NCI-H2227 treated with DMSO at 0.1 percent for 48 hours (cell line): ENCODE data around the gene SS18L1.

ENCODE experiments used
- DNase-seq: peaks from one replicate; lab custom pipeline; 2025; lab: John Stamatoyannopoulos, UW

Gene SS18L1

DNA sequence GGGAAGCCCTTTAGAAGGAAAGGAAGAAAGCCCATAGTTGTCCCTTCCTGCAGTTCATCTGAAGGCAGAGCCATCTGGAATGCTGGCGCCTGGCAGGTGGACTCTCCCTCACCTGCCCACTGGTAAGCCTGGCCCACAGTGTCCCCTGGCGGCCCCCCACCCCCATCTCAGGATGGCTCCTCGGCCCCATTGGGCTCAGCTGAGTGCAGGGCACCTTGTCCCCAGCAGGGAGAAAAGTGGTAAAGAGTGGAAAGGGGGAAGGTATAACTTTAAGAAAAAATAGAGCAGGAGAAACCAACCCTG, 12.6 kb downstream of the SS18L1 start:
- no peak for DNase-seq

DNA sequence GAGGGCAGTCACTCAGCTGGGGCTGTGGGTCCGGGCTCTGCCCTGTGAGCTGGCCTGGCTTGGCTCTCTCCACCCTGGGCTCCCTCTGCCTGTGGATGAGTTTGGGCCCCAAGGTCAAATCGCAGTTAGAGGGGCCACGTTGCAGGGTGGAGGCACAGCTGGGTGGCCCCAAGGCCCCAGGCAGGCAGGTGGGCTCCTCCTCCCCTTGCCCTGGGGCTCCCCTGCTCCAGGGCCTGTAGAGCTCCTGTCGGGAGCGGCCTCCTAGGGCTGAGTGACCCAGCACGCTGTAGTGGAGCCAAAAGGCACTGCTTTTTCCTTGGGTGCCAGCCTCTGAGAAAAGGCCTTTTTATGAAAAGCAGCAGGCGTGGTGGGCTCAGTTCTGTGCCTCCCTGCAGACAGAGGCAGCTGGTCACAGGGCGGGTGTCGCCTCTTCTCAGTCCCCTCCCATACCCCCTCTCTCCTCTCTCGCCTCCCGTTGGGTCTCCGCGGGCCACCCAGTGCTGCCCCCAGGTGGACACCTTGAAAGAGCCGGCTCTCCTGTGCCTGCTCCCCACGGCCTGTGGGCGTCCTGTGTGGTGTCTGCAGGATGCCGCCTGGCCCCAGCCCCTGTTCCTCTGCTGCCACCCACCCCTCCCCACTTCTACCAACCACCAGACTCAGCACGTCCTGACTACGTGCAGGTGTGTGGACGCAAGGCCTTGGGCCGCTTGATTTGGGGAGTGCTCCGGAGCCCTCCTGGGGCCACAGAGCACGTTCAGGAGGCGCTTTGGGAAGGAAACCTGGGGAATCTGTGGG, 13.2 kb downstream of the SS18L1 start:
- no peak for DNase-seq

DNA sequence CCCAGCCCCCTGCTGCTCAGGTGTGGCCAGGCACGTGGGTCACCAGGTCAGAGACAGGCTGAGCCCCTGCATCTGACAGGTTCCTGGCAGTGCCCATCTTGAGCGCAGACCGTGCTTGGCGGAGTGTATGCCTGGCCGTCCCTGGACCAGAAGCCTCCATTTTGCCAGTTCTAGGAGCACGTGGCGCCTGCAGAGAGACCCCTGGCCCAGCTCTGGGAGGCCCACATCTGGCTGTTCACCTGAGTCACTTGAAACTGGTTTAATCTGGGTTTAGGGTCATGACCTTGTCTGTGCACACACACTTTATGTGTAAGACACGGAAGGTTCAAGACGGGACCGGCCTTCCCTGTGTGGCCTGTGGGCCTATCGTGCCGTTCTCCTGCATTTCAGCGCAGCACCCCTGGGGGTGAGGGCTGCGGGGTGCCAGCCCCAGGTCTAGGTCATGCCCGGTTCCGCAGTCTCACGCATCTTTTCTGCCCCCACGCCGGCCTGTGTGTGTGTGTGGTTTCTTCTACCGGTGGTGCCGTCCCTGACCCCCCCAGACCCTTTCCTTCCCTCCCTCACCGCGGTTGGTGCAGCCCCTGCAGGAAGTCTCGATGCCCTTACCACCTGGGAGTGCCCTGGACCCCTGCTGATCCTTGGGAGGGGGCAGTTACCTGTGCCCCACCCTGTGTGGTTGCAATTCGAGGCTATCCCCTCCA, 14.0 kb downstream of the SS18L1 start:
- DNase-seq = no peak

DNA sequence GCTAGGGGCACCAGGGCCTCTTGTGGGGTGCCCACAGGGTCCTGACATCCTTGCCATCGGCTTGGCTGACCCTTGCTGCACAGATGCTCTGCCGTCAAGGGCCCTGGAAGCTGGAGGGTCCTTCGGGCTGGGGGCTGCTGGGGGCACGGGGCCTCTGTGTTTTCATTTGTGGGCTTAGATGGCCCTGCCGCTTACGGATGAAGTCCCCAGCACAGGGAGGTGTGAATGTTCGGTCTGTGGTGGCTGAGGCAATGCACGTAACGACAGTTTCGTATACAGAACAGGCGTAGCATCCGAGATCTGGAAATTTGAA, 14.5 kb downstream of the SS18L1 start:
- no peak for DNase-seq

DNA sequence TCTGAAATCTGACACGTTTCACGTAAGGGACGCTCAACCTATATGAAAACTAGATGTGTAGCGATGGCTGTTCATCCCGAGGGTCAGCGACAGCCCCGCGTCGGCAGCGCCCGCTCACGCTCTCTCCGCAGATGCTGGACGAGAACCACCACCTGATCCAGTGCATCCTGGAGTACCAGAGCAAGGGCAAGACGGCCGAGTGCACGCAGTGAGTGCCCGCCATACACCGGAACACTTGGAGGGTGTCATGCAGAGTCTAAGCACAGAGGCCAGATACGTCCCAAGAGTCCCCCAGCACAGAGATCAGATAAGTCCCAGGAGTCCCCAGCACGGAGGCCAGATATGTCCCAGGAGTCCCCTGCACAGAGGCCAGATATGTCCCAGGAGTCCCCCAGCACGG, 15.0 kb downstream of the SS18L1 start:
- no peak for DNase-seq

DNA sequence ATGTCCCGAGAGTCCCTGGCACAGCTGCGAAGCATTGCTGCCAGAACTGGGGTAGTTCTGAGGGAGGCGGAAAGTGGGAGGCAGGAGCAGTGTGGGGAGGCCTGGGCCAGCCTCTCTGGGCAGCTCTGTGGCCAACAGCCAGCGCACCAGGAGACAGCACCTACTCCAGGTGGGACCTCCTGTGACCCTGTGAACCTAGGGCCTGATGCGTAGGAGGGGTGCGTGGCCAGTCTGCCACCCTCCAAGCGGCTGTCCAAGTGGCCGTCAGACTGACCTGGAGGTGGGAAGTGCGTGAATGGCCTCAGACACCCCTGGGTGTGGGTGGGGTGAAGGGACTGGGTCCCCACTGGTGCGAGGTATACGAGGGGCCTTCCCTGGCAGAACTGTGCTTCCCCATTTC, 15.5 kb downstream of the SS18L1 start:
- DNase-seq = no peak

DNA sequence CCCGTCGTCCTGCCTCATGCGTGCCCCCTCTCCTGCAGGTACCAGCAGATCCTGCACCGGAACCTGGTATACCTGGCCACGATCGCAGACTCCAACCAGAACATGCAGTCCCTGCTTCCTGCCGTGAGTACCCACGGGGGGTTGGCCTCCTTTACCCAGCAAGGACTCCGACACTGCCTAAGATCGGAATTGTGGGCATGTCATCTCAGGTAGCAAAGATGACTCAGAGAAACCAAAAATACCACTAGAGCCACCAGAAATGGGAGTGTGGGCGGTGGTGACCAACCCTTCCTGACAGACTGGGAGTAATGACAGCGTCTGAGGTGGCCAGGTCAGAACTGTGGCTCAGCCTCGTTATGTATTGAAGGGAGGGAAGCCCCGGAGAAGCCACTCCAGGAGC, 16.3 kb downstream of the SS18L1 start:
- no peak for DNase-seq

DNA sequence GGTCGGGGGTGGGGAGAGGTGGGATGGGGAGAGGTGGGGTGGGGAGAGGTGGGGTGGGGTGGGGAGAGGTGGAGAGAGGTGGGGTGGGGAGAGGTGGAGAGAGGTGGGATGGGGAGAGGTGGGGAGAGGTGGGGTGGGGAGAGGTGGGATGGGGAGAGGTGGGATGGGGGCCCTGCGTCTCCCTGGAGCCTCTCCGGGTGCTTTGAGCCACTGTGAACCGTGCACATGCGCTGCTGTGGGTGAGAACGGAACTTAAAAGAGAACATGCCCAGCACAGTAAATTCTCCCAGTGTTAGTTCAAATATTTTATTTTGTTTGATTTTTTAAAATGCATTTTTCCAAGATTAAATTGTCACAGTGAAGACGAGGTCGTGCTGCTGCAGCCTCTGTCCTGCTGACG, 16.7 kb downstream of the SS18L1 start:
- no peak for DNase-seq

DNA sequence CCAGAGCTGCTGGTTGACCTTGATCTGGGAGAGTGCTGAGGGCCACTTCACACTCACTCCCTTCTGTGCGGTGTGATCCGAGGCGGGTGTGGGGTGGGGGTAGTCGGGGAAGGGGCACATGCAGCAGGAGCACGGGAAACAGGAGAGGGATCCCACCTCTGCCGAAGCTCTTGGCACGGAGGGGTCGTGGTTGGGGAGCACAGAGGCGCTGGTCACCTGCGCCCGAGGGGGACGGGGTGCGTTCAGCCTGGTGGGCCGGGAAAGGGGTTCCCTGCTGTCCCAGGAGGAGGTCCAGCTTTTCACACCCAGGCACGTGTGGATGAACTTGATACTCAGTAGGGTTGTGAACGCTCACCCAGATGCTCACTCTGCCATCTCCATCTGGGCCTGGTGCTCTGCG, 17.3 kb downstream of the SS18L1 start:
- no peak for DNase-seq

DNA sequence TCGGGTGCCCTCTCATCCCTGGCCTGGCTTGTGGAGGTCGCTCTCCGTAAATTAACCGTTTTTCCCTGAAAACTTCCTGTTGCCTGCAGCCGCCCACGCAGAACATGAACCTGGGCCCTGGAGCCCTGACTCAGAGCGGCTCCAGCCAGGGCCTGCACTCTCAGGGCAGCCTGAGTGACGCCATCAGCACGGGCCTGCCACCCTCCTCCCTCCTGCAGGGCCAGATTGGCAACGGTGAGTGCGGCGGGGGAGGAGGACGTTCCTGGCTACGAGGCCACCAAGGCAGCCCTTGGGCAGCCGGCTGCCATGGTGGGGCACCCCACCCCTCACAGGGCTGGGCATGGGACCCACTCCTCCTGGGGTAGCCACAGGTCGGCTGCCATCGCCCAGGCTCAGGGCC, 17.8 kb downstream of the SS18L1 start:
- no peak for DNase-seq

DNA sequence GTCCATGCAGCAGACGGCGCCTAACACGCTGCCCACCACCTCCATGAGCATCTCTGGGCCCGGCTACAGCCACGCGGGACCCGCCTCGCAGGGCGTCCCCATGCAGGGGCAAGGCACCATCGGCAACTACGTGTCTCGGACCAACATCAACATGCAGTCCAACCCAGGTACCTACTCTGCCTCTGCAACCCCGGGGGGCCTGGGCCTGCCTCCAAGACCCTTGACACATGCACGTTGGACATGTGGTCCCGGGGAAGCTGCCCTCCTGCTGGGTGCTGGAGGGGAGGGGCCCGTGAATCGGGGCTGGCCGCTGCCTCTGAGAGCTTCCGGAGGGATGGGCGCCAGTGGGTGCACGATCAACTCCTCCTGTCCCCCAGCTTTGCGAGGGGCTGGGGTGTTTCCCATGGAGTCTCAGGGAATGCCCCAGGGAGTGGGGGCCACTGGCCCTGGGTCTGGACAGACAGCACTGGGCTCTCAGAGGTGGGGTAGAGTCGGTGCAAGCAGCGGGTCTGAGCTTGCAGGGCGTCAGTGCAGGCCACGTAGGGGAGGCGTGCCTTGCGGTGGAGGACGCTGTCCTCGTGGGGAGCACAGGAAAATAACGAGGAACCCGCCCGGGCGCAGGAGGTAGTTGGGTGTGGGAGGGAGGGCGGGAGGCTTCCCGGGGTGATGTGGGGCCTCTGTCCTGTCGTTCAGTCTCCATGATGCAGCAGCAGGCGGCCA, 19.4 kb downstream of the SS18L1 start:
- DNase-seq = no peak

DNA sequence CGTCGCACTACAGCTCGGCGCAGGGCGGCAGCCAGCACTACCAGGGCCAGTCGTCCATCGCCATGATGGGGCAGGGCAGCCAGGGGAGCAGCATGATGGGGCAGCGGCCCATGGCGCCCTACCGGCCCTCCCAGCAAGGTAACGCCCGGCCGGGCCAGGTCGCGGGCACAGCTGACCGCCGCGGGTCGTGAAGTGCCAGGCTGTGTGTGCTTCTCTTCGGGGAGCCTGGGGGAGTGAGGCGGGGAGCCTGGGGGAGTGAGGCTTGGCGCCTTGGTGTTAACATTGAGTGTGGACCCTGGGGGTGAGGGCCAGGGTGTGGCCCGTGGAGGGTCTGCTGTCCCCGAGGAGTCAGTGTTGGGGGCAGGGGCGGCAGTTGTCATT, 19.9 kb downstream of the SS18L1 start:
- no peak for DNase-seq

DNA sequence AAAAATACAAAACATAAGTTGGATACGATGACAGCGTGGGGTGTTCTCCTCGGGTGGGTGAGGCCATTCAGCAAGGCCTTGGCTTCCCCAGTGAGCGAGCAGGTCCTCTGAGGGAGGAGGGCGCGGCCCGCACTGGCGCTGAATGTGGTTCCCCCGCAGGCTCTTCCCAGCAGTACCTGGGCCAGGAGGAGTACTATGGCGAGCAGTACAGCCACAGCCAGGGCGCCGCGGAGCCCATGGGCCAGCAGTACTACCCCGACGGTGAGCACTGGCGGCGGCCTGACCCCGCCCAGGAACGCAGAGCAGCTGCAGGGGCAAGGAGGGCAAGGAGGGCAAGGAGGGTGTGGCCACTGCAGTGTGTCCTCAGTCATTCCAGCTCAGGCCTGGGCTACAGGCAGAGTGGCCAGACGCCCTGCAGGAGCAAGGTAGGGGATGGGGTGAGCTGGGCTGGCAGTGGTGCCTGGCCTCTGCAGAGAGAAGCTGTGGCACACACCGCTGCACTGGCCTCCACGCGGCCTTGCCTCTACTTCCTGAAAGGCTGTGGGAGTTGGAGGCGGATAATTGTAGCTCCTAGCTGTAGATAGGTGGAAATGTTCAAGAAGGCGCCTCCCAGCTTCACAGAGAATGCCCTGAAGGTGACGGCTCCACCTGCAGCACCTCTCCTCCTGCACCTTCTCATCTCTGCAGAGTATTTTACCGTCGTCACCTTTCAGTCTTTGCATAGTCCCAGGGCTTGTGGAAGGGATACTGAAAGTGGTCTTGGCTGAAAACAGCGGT, 20.6 kb downstream of the SS18L1 start:
- no peak for DNase-seq

DNA sequence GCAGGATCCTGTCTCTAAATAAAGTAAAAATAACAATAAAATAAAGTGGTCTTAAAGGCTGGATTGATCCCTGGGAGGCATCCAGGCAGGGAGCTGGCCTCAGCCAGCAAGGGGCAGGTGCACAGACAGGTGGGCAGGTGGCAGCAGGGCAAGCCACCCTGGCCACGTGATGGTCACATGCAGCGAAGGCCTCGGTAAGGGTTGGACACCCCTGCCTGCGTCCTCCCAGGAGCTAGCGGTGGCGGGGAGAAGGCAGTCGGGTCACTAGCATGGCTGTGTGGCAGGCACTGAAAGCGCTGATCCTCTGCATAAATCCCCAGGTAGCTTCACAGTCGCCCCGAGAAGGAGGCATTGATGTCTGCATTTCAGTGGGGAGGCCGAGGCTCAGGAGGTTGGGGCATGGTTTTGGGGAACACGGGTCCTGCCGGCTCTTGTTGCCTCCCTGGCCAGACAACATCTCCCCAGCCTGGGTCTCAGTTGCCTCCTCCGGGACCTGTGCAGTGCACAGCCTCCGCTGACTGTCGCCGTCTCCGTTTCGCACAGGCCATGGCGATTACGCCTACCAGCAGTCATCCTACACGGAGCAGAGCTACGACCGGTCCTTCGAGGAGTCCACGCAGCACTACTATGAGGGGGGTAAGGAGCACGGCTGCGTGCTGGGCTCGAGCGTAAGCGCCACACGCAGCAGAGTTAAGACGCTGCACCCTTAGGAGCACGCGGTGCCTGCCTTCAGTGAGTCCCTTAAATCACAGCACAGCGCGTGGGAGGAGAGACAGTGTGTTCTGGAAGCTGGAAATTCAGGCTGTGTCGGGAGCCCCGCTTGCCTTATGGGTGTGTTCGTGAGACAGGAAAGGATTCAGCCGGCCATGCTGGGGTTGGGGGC, 21.6 kb downstream of the SS18L1 start:
- no peak for DNase-seq

DNA sequence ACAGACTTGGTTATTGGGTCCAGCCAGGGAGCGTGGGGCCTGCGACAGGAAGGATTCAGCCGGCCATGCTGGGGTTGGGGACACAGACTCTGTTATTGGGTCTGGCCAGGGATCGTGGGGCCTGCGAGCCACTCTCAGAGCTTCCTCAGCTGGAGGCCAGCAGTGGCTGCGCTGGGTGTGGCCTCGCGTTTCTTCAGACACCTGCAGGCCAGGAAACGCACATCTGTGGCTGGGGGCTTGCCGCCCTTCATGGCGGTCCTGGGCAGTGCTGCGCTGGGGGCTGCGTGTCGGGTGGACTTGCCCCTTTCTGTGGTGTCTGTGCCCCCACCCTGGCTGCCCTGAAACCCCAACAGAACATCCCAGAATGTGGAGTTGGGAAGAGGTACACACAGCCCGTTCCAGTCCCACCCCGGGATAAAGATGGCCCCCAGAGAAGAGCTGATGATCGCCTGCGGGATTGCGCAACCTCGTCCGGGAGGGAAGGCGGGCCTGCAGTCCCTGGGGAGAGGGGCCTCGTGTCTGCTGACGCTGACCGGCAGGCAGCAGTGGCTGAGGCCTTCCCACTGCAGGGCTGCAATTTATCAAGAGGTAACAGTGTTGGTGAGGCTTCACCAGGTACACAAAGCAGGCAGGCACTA, 22.3 kb downstream of the SS18L1 start:
- DNase-seq = no peak

DNA sequence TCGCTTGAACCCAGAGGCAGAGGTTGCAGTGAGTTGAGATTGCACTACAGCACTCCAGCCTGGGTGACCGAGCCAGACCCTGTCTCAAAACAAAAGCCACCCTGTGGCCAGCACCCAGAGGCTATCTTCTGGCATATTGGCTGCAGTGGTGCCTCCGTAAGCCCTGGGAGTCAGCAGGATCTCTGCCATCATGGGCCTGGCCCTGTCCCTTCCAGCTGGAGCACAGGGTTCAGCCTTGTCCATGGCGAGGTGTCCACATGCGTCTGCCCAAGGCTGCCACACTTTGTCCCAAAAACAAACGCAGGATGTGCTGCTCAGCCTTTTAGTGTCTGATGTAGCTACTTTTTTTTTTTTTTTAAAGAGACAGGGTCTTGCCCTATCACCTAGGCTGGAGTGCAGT, 23.9 kb downstream of the SS18L1 start:
- DNase-seq = no peak

DNA sequence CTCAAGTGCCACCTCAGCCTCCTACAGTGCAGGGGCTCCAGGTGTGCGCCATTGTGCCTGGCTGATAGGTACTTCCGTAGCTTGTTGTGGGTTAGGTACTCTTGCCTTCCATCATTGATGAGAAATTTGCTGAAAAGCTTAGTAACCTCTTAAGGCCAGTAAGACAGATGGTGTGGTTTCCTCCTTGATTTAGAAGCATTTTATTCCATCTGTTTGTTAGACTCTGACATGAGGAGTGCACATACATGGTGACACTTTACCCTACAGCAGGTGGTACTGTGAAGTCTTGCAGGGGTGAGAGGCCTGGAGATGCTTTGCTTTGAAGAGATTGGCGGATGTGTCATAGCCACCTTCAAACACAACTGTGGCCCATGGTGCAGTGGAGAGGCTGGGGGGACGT, 24.5 kb downstream of the SS18L1 start:
- DNase-seq = no peak

DNA sequence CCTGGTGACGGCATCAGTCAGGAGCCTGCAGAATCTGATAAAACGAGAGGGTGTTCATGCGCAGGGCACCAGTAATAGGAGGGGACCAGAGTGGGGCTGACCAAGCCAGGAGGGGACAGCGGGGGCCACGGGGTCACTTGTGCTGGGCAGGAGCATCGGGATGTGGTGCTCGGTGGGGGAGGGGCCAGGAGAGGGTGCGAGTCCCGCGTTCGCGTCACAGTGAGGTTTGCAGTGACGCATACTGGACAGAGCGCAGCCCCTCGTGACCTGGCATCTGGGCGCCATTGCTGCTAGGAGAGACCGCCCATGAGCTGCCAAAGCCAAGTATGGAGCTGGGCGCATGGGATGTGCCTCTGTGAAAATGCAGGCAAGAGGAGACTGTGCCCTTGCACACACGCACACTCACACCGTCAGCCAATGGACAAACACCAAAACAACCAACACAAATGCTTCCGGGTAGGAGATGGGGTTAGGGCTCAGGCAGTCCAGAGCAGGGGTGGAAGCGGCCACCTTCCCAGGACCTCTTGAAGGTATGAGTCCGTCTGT, 25.4 kb downstream of the SS18L1 start:
- no peak for DNase-seq

DNA sequence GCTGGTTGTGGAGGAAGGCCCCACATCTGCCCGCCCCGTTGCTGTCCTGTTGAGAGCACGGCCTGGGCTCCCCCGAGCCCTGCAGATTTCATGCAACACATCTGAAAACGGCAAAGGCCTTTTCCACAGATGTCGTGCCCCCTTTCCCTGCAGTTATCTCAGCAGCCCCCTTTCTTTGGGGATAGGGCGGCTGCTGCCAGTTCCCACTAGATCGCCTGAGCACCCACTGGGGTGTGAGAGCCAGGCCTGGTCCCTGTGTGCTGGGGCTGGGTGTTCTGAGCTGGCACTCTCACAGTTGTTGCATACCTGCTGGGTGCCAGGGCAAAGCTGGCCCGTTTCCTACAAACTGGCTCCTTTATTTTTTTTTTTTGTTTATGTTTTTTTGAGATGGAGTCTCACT, 27.0 kb downstream of the SS18L1 start:
- DNase-seq = no peak

DNA sequence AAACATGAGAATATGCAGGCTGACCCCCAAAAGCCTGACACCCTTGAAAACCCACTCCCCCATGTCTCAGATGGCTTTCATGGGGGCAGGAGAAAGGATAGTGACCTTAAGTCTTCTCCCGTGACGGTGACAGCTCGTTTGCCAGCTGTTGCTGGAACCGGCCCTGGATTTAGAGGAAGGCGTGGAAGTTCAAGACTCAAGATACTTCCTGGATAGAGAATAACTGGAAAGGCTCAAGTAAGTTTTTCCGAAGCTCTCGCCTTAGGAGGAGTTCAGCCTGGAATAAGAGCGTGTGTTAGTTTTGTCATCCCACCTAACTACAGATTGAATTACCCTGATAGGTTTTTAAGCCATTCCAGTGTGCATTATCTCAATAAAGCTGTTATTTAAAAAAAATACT, 27.7 kb downstream of the SS18L1 start:
- DNase-seq = no peak

DNA sequence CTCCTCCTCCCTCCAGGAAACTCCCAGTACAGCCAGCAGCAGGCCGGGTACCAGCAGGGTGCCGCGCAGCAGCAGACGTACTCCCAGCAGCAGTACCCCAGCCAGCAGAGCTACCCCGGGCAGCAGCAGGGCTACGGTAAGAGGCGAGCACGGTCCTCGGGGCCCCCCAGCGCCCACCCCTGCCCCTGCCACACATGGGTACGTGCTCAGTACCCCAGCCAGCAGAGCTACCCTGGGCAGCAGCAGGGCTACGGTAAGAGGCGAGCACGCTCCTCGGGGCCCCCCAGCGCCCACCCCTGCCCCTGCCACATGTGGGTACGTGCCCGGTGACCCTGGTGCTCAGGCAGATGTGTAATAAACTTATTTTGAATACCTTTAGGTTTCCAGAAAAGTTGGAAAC, 29.1 kb downstream of the SS18L1 start:
- no peak for DNase-seq
